Subcutaneous adipose tissue (tissue), 4 donors: ENCODE measurements around the gene DLG4. TPM values are rescaled to one million over a fixed set of nuclear protein-coding genes. Genes with fewer than 3 reads are reported as not detected.

Experiments
- total RNA-seq, 4 donors: library from RNA; depleted of rRNA; stranded (reverse); fragments of >200 nt; gene quantifications; one replicate each; pipeline ENCODE4 v1.1.0, GENCODE V29; 2016
- TF ChIP-seq, protein P1 (sequence below): fragments of 450-650 bp; IDR thresholded peaks from one replicate; pipeline ENCODE4 v1.5.1; 2016; ENCODE audit warnings: low read depth, mild to moderate bottlenecking, control low read depth, antibody characterized with exemption, moderate library complexity

Gene DLG4
- total RNA-seq, 4 donors from 2014 or later: 3.3 to 17.0 (median 6.9) TPM

DNA sequence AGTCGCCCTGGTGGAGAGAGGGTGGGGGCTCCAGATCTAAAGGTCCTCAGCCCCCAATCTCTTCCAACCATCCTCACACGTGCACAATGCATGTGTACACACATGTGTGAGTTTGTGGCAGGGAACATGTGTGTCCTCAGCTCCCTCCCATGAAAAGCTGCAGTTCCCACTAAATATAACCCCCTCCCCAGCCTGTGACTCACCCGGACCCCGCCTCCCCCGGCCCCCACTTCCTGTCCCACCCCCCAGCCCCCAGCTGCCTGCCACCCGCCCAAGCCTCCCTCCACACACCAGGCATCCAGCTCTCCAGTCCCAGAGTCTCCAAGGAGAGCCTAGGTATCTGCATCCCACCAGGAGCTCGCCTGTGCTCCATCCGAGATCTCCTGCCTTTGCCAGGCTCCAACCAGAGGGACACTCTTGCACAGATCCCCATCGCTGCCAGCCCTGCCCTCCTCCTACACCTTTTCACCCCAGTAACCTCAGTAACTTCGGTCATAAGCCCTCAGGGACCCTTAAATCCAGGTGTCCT lies 3.9 kb downstream of the DLG4 start:
- TF ChIP-seq, protein P1, sequence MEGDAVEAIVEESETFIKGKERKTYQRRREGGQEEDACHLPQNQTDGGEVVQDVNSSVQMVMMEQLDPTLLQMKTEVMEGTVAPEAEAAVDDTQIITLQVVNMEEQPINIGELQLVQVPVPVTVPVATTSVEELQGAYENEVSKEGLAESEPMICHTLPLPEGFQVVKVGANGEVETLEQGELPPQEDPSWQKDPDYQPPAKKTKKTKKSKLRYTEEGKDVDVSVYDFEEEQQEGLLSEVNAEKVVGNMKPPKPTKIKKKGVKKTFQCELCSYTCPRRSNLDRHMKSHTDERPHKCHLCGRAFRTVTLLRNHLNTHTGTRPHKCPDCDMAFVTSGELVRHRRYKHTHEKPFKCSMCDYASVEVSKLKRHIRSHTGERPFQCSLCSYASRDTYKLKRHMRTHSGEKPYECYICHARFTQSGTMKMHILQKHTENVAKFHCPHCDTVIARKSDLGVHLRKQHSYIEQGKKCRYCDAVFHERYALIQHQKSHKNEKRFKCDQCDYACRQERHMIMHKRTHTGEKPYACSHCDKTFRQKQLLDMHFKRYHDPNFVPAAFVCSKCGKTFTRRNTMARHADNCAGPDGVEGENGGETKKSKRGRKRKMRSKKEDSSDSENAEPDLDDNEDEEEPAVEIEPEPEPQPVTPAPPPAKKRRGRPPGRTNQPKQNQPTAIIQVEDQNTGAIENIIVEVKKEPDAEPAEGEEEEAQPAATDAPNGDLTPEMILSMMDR: no peak

DNA sequence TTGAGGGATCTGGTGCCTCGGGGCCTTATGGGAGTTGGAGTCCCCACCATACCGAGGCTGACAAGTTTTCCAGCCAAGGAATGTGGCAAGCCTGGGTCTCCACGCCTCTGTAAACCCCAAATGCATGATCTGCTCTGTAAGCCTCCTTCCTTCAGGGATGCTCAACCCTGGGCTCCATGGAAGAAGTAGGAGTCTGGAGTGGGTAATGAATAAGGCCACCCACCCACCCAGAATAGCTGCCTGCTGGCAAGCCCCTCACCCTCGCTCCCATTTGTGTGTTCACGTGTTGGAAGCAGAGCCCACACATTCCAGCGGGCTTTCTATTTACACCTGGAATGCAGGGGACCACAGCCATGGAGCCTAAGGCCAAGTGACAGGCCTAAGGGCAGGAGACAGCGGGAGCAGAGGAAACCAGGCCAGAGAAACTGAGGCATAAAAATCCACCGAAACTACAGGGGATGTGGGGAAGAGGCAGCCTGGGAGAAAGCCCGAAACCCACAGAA lies 4.4 kb downstream of the DLG4 start:
- TF ChIP-seq, protein P1: no peak

DNA sequence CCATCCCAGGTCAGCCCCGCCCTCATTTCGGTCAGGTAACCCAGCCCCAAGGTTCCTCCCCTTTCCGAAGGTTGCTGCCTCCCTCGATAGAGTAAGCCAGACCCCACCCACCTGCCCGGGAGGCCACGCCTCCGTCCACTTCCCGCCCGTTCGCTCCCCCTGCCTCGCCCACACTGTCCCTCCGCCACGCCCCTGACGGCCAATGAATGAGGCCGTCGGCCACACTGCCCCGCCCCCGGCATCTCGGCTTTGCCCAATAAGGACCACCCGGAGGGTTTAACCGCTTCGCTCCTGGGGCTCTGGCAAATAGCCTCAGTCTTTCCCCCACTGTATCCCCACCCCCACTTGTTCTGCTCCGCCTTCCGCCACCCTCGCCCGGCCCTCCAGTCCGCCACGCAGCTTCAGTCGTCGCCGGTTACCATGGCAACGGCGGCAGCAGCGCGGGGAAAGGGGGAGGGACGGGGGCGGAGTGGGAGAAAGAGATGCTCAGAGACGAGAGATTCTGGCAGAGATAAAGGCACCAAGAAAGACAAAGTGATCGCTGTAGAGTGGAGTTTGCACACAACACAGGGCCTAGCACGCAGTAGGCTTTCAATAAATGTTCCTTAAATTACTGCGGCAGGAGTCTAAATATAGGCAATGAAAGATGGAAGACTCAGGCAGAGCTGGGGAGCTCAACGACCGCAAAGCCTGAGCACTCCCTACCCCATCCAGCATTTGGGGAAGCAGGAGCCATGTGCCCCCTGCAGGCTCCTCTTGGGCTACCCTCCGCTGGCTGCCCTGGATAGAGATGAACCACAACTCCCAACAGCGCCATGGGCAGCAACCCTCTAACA lies 5.1 kb downstream of the DLG4 start:
- TF ChIP-seq, protein P1: no peak

DNA sequence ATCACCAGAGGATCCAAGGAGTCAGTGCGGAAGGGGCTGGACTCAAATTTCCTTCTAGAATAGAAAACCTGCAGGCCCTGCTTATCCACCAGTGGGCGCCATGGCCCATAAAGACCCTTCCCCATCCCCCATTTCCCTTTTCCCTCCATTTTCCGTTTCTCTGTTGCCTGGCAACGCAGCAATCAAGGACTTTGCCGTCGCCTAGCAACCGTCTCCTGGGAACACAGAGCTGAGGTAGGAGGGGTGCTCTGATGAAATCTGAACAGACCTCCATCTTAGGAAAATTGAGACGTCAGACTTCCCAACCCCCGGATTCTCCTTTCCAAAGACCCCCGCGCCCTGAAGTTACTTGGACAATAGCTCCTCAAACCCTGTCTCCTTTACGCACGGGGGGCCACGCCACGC lies 5.7 kb downstream of the DLG4 start:
- TF ChIP-seq, protein P1: no peak

DNA sequence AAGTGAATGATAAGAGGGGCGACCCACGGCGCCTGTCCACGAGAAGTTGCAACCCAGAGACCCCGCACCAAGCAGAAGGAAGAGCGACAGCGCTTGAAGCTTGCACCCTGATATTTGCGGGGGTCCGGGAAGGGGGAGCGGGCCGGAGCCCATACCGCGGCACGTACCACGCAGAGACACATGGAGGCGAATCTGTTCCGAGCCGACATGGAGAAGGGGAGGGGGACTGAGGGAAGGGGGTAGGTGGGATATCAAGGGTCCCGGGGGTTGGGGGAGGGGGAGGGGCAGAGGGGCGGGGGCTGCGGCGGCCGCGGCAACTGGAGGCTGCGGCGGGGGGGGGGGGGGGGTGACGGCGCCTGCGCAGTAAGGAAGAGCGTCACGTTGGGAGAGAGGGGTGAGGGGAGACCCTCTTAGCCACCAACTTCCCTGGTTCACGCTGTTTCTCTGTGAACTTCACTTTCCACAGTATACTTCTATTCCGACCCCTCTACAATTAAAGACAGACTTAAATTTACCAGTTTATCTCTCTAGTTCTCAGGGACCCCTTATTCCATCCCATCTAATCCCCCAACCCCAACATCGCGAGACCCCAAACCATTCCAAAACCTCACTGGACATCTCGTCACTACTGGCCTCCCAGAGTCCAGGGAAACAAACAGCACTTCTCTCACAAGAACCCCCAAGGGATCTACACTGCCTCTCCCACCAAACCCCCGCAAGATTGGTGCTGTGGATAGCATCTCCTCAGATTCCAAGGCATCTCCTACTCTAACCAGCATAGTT lies 8.0 kb downstream of the DLG4 start:
- TF ChIP-seq, protein P1: no peak

DNA sequence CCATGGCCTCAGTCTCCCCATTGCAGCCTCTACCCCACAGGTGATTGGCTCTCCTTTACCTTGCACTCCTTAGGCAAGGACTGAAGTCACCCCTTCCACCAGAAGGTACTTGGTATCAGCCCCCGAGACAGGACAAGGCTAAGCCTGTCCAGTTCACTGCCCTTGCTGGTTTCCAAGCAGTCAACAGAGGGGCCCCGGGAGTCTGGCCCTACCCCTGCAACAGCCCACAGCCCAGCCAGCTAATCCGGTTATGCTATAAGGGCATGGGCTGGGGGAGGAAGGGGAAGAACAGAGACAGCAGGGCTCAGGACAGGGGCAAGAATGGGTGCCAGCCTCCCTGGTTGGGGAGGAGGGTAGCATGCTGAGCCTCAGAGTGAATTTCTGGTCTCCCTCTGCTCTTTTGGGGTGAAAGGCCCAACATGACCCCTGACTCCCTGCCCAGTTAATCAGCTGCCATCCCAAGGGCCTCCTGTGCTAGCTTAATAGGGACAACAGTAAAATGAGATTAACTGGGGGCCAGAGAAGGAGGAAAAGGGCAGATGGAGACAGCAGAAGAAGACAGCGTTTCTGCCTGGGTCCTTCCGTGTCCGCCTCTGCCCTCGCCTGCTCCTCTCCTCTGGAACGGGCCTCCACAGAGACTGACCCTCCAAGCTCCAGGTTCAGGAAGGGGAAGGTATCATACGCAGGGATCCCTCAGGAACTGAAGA lies 10.7 kb downstream of the DLG4 start:
- TF ChIP-seq, protein P1: no peak
